HG02623 (cell line): Measurements from ENCODE around the gene ORC3.
"Not testable (repeated sequence)": the region's sequence is repeated elsewhere in the genome, so short reads cannot be mapped to it uniquely, and the experiment has no call there.

Experiments
- ATAC-seq: cut with Tn5 transposase; IDR thresholded peaks from one replicate; pipeline ENCODE4 v1.9.1; 2021; ENCODE audit warnings: moderate library complexity; ENCODE audit not compliant: unreplicated experiment

Gene ORC3

GRCh38 chr6:87690441-87690840 is 100.5 kb downstream of the ORC3 start:
- ATAC-seq, result no peak

GRCh38 chr6:87692086-87692485 is 102.2 kb downstream of the ORC3 start:
- ATAC-seq, result no peak

- not testable (repeated sequence) for ATAC-seq
These were observed 106.9 kb downstream of the ORC3 start for GRCh38 chr6:87696817-87697216.

- ATAC-seq, result no peak
These were observed 107.9 kb downstream of the ORC3 start for GRCh38 chr6:87697581-87698546.

- no peak for ATAC-seq
These were observed 108.6 kb downstream of the ORC3 start for GRCh38 chr6:87698547-87699006.

GRCh38 chr6:87699576-87699975 is 109.6 kb downstream of the ORC3 start:
- no peak for ATAC-seq

- ATAC-seq, result no peak
These were observed 110.7 kb downstream of the ORC3 start for GRCh38 chr6:87700397-87701343.

GRCh38 chr6:87701344-87701675 is 111.4 kb downstream of the ORC3 start:
- no peak for ATAC-seq

- ATAC-seq, result peak; percentile 65
These were observed 112.0 kb downstream of the ORC3 start, which contains the start of gene AKIRIN2 for GRCh38 chr6:87701676-87702588. Gene AKIRIN2 (minus strand): TSS chr6:87702233. CDS start chr6:87701684, 549 bp downstream.

- no peak for ATAC-seq
These were observed 112.6 kb downstream of the ORC3 start for GRCh38 chr6:87702589-87702945.

GRCh38 chr6:87703039-87703438 is 113.1 kb downstream of the ORC3 start:
- not testable (repeated sequence) for ATAC-seq

GRCh38 chr6:87705070-87705691 is 115.2 kb downstream of the ORC3 start:
- peak; percentile 39 for ATAC-seq

- no peak for ATAC-seq
These were observed 116.4 kb downstream of the ORC3 start for GRCh38 chr6:87706187-87706966.

GRCh38 chr6:87708581-87709427 is 118.9 kb downstream of the ORC3 start:
- ATAC-seq, result not testable (repeated sequence)

- no peak for ATAC-seq
These were observed 120.2 kb downstream of the ORC3 start for GRCh38 chr6:87710090-87710489.

- ATAC-seq, result not testable (repeated sequence)
These were observed 122.8 kb downstream of the ORC3 start for GRCh38 chr6:87712713-87713112.

- ATAC-seq, result no peak
These were observed 124.3 kb downstream of the ORC3 start for GRCh38 chr6:87714093-87714842.
